Endothelial cell of umbilical vein (primary cell): ENCODE data around the gene CXCL14. TPM values are rescaled to one million over a fixed set of nuclear protein-coding genes. Genes with fewer than 3 reads are reported as not detected.

Experiments
- BruUV-seq: library from RNA; stranded (reverse); fragments of 400-500 nt; replicated peaks from 2 replicates; lab custom pipeline; 2021; lab: Mats Ljungman, UMichigan
- CTCF ChIA-PET: fragments of 300-600, 350-600 bp; sonication (Branson Sonifier 250); formaldehyde crosslinking; loops from one replicate; lab custom pipeline; 2021; ENCODE audit warnings: antibody characterized with exemption, inconsistent platforms; lab: Charles Lee
- POLR2A ChIA-PET: fragments of 300-600, 350-600 bp; sonication (Branson Sonifier 250); formaldehyde crosslinking; loops from one replicate; lab custom pipeline; 2021; ENCODE audit warnings: antibody characterized with exemption, inconsistent platforms; lab: Charles Lee
- DNase-seq: peaks from one replicate; pipeline ENCODE4 v3.0.0-alpha.2; 2011; ENCODE audit warnings: low read depth, low spot score
- FAIRE-seq: peaks from 2 replicates; lab custom pipeline; 2011; peaks lifted over from hg19 to GRCh38; lab: Jason Lieb, UNC
- H2AFZ ChIP-seq: 2 replicates; pipeline ENCODE4 v1.6.0; 2012; ENCODE audit warnings: low read depth, low read length, control low read depth, inconsistent platforms
- H3K27ac ChIP-seq: 2 replicates; pipeline ENCODE4 v1.5.1; 2011; ENCODE audit warnings: low read depth, mild to moderate bottlenecking, control low read depth, low read length, moderate library complexity; ENCODE audit not compliant: insufficient read depth
- H3K27me3 ChIP-seq, 2 experiments: 2 replicates each; pipeline versions ENCODE4 v1.6.0 to v1.6.1; 2011; ENCODE audit warnings: low read length in 2 of 2, mixed read lengths in 1 of 2; ENCODE audit not compliant: control insufficient read depth in 2 of 2, insufficient read depth in 2 of 2
- H3K36me3 ChIP-seq, 2 experiments: 2 replicates in 1 of 2; 3 replicates in 1 of 2; pipeline ENCODE4 v1.5.1; 2011; ENCODE audit warnings: low read length in 2 of 2, mild to moderate bottlenecking in 1 of 2, moderate library complexity in 1 of 2; ENCODE audit not compliant: control insufficient read depth in 2 of 2, insufficient read depth in 2 of 2; ENCODE audit errors: extremely low read depth in 1 of 2
- H3K4me1 ChIP-seq: 3 replicates; pipeline ENCODE4 v1.5.1; 2011; ENCODE audit warnings: mild to moderate bottlenecking, low read length; ENCODE audit not compliant: control insufficient read depth, insufficient read depth; ENCODE audit errors: extremely low read depth
- H3K4me2 ChIP-seq: 2 replicates; pipeline ENCODE4 v1.6.1; 2011; ENCODE audit warnings: low read length, control low read depth, mixed read lengths; ENCODE audit not compliant: insufficient read depth
- H3K4me3 ChIP-seq, 3 experiments: fragments of 200-600 bp in 1 of 3; sonication (generic), shearing (Covaris generic) in 1 of 3; replicated peaks in 1 of 3; 2 replicates each; pipeline ENCODE4 v1.5.1; 2011 to 2016; ENCODE audit warnings: control low read depth in 3 of 3, low read length in 3 of 3, mild to moderate bottlenecking in 2 of 3, inconsistent platforms in 1 of 3, low read depth in 1 of 3, moderate library complexity in 1 of 3; ENCODE audit not compliant: insufficient read depth in 1 of 3
- H3K79me2 ChIP-seq: 2 replicates; pipeline ENCODE4 v1.6.0; 2012; ENCODE audit warnings: low read length, inconsistent platforms; ENCODE audit not compliant: control insufficient read depth, insufficient read depth
- H3K9ac ChIP-seq: replicated peaks from 2 replicates; pipeline ENCODE3; 2011; ENCODE audit warnings: low read length, control low read depth; ENCODE audit not compliant: insufficient read depth; ENCODE audit errors: extremely low read depth
- H3K9me1 ChIP-seq: replicated peaks from 3 replicates; pipeline ENCODE4 v1.6.0; 2011; ENCODE audit warnings: mild to moderate bottlenecking, low read length; ENCODE audit not compliant: control insufficient read depth, insufficient read depth; ENCODE audit errors: extremely low read depth
- H3K9me3 ChIP-seq: replicated peaks from 2 replicates; pipeline ENCODE4 v1.5.1; 2012; ENCODE audit warnings: low read length, inconsistent platforms; ENCODE audit not compliant: control insufficient read depth, insufficient read depth
- H4K20me1 ChIP-seq: replicated peaks from 2 replicates; pipeline ENCODE3; 2011; ENCODE audit warnings: mild to moderate bottlenecking, low read length; ENCODE audit not compliant: control insufficient read depth, insufficient read depth; ENCODE audit errors: extremely low read depth
- CTCF ChIP-seq, 2 donors: IDR thresholded peaks; 1 replicate in 1 of 2; 2 replicates in 1 of 2; pipeline ENCODE4 v1.5.1; 2011; ENCODE audit warnings: low read length in 2 of 2, mild to moderate bottlenecking in 2 of 2, moderate library complexity in 2 of 2, control low read depth in 1 of 2, inconsistent platforms in 1 of 2, low read depth in 1 of 2; ENCODE audit not compliant: insufficient read depth in 1 of 2; ENCODE audit errors: extremely low read depth in 1 of 2
- EZH2 ChIP-seq: IDR thresholded peaks from 2 replicates; pipeline ENCODE4 v1.6.1; 2012; ENCODE audit warnings: borderline replicate concordance, low read depth, mild to moderate bottlenecking, moderate library complexity, low read length, inconsistent platforms; ENCODE audit not compliant: severe bottlenecking
- FOS ChIP-seq: IDR thresholded peaks from 2 replicates; pipeline ENCODE4 v1.6.1; 2011; ENCODE audit warnings: mild to moderate bottlenecking, low read length, moderate library complexity, borderline replicate concordance; ENCODE audit not compliant: insufficient read depth
- GATA2 ChIP-seq: IDR thresholded peaks from 2 replicates; pipeline ENCODE4 v1.7.0; 2011; ENCODE audit warnings: low read depth, mild to moderate bottlenecking, moderate library complexity, mixed read lengths, low read length; ENCODE audit not compliant: insufficient read length, insufficient read depth
- JUN ChIP-seq: IDR thresholded peaks from 2 replicates; pipeline ENCODE4 v1.6.1; 2011; ENCODE audit warnings: borderline replicate concordance, low read depth; ENCODE audit not compliant: insufficient read length, insufficient read depth
- MAX ChIP-seq: IDR thresholded peaks from 2 replicates; pipeline ENCODE4 v1.6.1; 2011; ENCODE audit not compliant: insufficient read depth, insufficient read length
- MYC ChIP-seq: IDR thresholded peaks from one replicate; pipeline ENCODE4 v1.6.1; 2011; ENCODE audit warnings: mild to moderate bottlenecking, low read depth, low read length
- POLR2A ChIP-seq: IDR thresholded peaks from 2 replicates; pipeline ENCODE4 v1.6.1; 2012; ENCODE audit warnings: low read depth, mild to moderate bottlenecking, control low read depth, low read length
- POLR2AphosphoS5 ChIP-seq: IDR thresholded peaks from 2 replicates; pipeline ENCODE4 v1.6.1; 2012; ENCODE audit warnings: low read depth, mild to moderate bottlenecking, control low read depth, low read length, moderate library complexity; ENCODE audit not compliant: insufficient read depth
- dilution Hi-C: fragments of 300-500 bp; cut with MboI; formaldehyde crosslinking; loops from one replicate; pipeline ENCODE4 v1.15.0; 2019; ENCODE audit warnings: low sequenced_read_pairs; ENCODE audit not compliant: extremely low pct_ligation_motif_present
- intact Hi-C: fragments of 100-400 bp; cut with micrococcal nuclease; formaldehyde crosslinking; loops from one replicate; pipeline ENCODE4 v1.10.0; 2022
- polyA plus RNA-seq, 4 experiments: library from polyadenylated mRNA; depleted of rRNA in 3 of 4; stranded (reverse) in 3 of 4; unstranded in 1 of 4; fragments of >200 nt; gene quantifications; 2 replicates each; pipeline versions ENCODE4 v1.2.1 to v1.2.3, GENCODE V29; 2011 to 2012; ENCODE audit warnings: missing spikeins in 1 of 4
- total RNA-seq: library from RNA; stranded (reverse); gene quantifications from 2 replicates; pipeline ENCODE4 v1.2.3, GENCODE V29; 2021

CXCL14 gene
- total and polyA plus RNA-seq, 2 donors (not counting 3 experiments of a cell fraction or from before 2014, with no cell fraction given), result not detected

DNA sequence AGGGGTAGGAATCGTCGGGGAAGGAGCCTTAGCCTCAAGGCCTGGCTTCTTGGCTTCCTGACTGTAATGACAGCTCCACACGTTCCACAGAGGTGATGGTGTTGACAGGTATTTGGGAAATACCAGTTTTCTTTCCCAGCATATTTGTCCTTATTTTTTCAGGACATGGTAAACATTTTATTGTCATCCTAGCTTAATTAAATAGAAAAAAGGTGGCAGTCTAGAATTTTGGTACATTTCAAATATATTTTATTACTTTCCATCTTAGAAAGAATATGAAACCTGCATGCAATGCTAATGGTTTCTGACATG is 8.4 kb downstream of the CXCL14 start:
- POLR2A ChIA-PET, result no interaction called here
- no TSS peak for BruUV-seq
- Histone ChIP-seq H3K27ac (no peak overlapping the region), H4K20me1 (no peaks in the 10 kb centered on the region), H3K9ac (no peak overlapping the region), H3K36me3 (no peaks in the 10 kb centered on the region), H3K9me1 (no peaks in the 10 kb centered on the region), H3K4me1 (no peaks in the 10 kb centered on the region), H2AFZ (no peak overlapping the region), H3K9me3 (no peaks in the 10 kb centered on the region), H3K4me3 (no peak overlapping the region), H3K4me2 (no peak overlapping the region), H3K27me3 (peaks cover 2 to 5% of the 10 kb centered on the region in 2 experiments), H3K79me2 (no peaks in the 10 kb centered on the region)
- no peak for FAIRE-seq
- CTCF ChIA-PET, result interaction anchor here (1.5 to 14.3 kb wide), 7 partner anchors 8 to 260 kb away, joined by 4 to 664 read pairs (median 7); partner anchors contain the start of gene CXCL14
- no peak for DNase-seq
- dilution Hi-C loops, result loop anchor here (25.0 kb wide), 1 partner anchor 108 kb away; the partner anchor contains the start of gene TIFAB
- intact Hi-C loops, result loop anchor here (1.0 kb wide), 1 partner anchor 104 kb away; no protein-coding TSS in a partner anchor
- TF ChIP-seq EZH2 (no peak), JUN (no peak), CTCF (IDR thresholded peaks at IDR 0.05; ENCODE audit: extremely low read depth in 1 of 2, insufficient read depth in 1 of 2, low read depth in 1 of 2, low read length in 2 of 2) (no peak), MYC (no peak), FOS (no peak), POLR2A (no peak), POLR2AphosphoS5 (no peak), GATA2 (no peak), MAX (no peak)
